Muscle layer of colon (tissue), 2 donors: Measurements from ENCODE around the gene CCDC201.

ENCODE experiments used
- H3K27ac ChIP-seq: one replicate; pipeline ENCODE4 v1.7.0; 2013; ENCODE audit warnings: low read depth, mild to moderate bottlenecking, low read length, moderate library complexity
- H3K27me3 ChIP-seq, 2 donors: one replicate each; pipeline ENCODE4 v1.7.0; 2013; ENCODE audit warnings: low read length in 2 of 2, mild to moderate bottlenecking in 2 of 2; ENCODE audit not compliant: insufficient read depth in 2 of 2, control insufficient read depth in 1 of 2
- H3K36me3 ChIP-seq: one replicate; pipeline ENCODE4 v1.7.0; 2013; ENCODE audit warnings: mild to moderate bottlenecking, low read length; ENCODE audit not compliant: insufficient read depth
- H3K4me1 ChIP-seq: one replicate; pipeline ENCODE4 v1.7.0; 2013; ENCODE audit warnings: mild to moderate bottlenecking, low read length; ENCODE audit not compliant: insufficient read depth
- H3K4me3 ChIP-seq, 2 donors: one replicate each; pipeline ENCODE4 v1.7.0; 2013; ENCODE audit warnings: low read length in 2 of 2, low read depth in 1 of 2, mild to moderate bottlenecking in 1 of 2, moderate library complexity in 1 of 2
- H3K9ac ChIP-seq: one replicate; pipeline ENCODE4 v1.7.0; 2013; ENCODE audit warnings: low read length
- H3K9me3 ChIP-seq: one replicate; pipeline ENCODE4 v1.7.0; 2013; ENCODE audit warnings: mild to moderate bottlenecking, low read length
- donor health status: abdominal sarcoma.
- donor health status: Adenocarcinoma of cecum.

CCDC201 gene

GRCh38 chr7:45884136-45884535 lies 11.3 kb upstream of the CCDC201 start:
- H3K36me3 ChIP-seq: no peaks in the 10 kb centered on the region
- no peaks in the 10 kb centered on the region for H3K9me3 ChIP-seq
- peaks cover 7 to 22% of the 10 kb centered on the region in 2 donors for H3K27me3 ChIP-seq
- H3K4me1 ChIP-seq: no peaks in the 10 kb centered on the region
- no peak overlapping the region for H3K27ac ChIP-seq
- no peak overlapping the region for H3K4me3 ChIP-seq
- H3K9ac ChIP-seq: no peak overlapping the region

- Histone ChIP-seq H3K27me3 (peaks cover 6 to 7% of the 10 kb centered on the region in 2 donors), H3K27ac (no peak overlapping the region), H3K9me3 (no peaks in the 10 kb centered on the region)
Measured at GRCh38 chr7:45882465-45882810, 9.6 kb upstream of the CCDC201 start.

GRCh38 chr7:45881759-45882464 lies 9.0 kb upstream of the CCDC201 start:
- no peaks in the 10 kb centered on the region for H3K9me3 ChIP-seq
- H3K9ac ChIP-seq: no peak overlapping the region
- H3K27me3 ChIP-seq: peaks cover under 1 to 2% of the 10 kb centered on the region in 2 donors
- H3K4me1 ChIP-seq: no peaks in the 10 kb centered on the region
- H3K36me3 ChIP-seq: no peaks in the 10 kb centered on the region
- H3K27ac ChIP-seq: no peak overlapping the region
- H3K4me3 ChIP-seq: no peak overlapping the region

More at GRCh38 chr7:45882465-45882810, 9.6 kb upstream of the CCDC201 start:
- Histone ChIP-seq H3K4me3 (no peak overlapping the region), H3K36me3 (no peaks in the 10 kb centered on the region), H3K9ac (no peak overlapping the region), H3K4me1 (no peaks in the 10 kb centered on the region)

DNA sequence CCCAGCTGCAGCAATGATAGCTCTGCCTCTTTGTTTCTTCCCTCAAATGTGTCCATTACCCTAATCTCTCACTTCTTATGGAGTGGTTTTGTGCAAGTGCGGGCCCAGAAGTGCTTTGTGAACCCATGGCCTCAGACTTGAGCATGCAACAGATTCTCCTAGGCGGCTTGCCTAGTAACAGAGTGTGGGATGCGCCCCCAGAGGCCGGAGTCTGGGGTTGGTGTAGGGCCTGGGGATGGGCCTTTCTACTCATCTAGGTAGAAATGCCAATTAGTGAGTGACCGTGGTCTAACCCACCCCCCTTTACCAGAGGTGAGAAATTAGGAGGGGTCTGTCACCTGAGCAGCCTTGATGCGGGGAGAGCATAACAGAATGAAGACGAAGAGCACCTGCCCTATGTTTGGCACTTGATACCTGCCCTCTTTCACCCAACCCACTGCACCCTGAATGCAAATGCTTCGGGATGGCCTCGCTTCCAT lies 8.4 kb upstream of the CCDC201 start:
- no peak overlapping the region for H3K4me3 ChIP-seq
- H3K9ac ChIP-seq: no peak overlapping the region
- H3K27ac ChIP-seq: no peak overlapping the region
- no peaks in the 10 kb centered on the region for H3K36me3 ChIP-seq
- H3K9me3 ChIP-seq: no peaks in the 10 kb centered on the region
- H3K27me3 ChIP-seq: no peaks in the 10 kb centered on the region
- no peaks in the 10 kb centered on the region for H3K4me1 ChIP-seq

DNA sequence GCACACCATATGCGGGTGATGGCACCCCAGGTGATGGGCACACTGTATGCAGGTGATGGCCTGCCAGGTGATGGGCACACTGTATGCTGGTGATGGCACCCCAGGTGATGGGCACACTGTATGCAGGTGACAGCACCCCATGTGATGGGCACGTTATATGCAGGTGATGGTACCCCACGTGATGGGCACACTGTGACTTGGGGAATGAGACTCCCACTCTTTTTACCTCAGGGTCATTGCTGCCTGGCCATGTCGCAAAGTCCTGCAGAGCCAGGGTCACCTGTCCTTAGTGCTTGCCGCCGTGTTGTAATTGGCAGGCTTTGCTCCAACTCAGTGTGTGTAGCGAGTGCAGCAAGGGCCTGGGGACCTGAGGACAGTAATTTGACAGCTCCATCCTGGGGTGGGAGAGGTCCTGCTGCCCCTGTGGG lies 7.6 kb upstream of the CCDC201 start:
- Histone ChIP-seq H3K27ac (no peak overlapping the region), H3K9me3 (no peaks in the 10 kb centered on the region), H3K4me1 (no peaks in the 10 kb centered on the region), H3K9ac (no peak overlapping the region), H3K36me3 (no peaks in the 10 kb centered on the region), H3K27me3 (no peaks in the 10 kb centered on the region), H3K4me3 (no peak overlapping the region)

DNA sequence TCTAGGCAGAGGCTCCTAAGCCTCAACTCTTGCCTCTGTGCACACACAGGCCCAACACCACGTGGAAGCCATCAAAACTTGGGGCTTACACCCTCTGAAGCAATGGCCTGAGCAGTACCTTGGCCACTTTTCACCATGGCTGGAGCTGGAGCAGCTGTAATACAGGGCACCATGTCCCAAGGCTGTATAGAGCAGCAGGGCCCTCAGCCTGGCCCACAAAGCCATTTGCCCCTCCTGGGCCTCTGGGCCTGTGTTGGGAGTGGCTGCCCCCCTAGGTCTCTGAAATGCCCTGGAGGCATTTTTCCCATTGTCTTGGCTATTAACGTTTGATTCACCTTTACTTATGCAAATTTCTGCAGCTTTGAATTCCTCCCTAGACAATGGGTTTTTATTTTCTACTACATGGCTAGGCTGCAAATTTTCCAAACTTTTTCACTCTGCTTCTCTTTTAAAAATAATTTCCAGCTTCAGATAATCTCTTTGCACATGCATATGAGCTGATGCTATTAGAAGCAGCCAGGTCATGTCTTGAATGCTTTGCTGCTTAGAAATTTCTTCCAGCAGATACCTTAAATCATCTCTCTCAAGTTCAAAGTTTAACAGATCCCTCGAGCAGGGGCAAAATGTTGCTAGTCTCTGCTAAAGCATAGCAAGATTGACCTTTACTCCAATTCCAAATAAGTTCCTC lies 5.7 kb upstream of the CCDC201 start:
- H3K9ac ChIP-seq: no peak overlapping the region
- H3K27me3 ChIP-seq: no peaks in the 10 kb centered on the region
- no peaks in the 10 kb centered on the region for H3K4me1 ChIP-seq
- no peak overlapping the region for H3K4me3 ChIP-seq
- H3K9me3 ChIP-seq: no peaks in the 10 kb centered on the region
- no peak overlapping the region for H3K27ac ChIP-seq
- no peaks in the 10 kb centered on the region for H3K36me3 ChIP-seq

- Histone ChIP-seq H3K9ac (no peak overlapping the region), H3K4me3 (no peak overlapping the region), H3K9me3 (no peaks in the 10 kb centered on the region), H3K36me3 (no peaks in the 10 kb centered on the region), H3K27ac (no peak overlapping the region), H3K4me1 (no peaks in the 10 kb centered on the region), H3K27me3 (no peaks in the 10 kb centered on the region)
Measured at GRCh38 chr7:45876519-45876918, 3.6 kb upstream of the CCDC201 start.

DNA sequence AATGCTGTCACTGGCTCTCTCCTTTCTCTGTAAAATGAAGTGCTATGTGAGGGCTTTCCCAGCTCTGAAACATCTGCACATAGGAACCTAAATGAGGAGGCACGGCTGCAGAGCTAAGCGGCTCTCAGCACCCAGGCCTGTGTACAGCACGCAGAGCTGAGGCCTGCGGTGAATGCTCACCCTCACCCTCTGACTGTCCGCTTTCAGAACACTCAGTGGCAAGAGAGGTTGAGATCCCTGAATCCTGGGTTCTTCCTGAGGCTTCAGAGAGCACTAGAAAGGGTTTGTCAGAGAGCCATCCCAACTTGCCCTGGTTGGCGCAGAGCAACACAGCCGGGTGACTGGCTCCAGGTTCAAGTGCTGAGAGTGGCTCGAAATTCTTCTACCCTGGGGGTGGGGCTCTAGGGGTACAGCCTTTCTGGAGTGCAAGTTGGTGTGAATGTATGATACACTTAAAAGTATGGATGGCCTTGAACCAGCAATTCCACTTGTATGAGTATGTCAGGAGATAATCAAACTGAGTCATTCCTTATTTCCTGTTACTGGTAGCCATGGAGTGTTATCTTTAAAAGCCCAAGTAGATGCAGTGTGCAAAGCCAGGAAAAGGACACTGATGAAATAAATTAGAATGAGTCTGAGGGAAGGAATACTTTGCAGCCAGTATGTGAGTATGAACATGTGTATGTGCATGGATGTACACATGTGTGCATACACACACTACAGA lies 1.7 kb upstream of the CCDC201 start:
- Histone ChIP-seq H3K4me1 (no peaks in the 10 kb centered on the region), H3K27ac (no peak overlapping the region), H3K9ac (no peak overlapping the region), H3K27me3 (no peaks in the 10 kb centered on the region), H3K9me3 (no peaks in the 10 kb centered on the region), H3K4me3 (no peak overlapping the region), H3K36me3 (no peaks in the 10 kb centered on the region)

- Histone ChIP-seq H3K36me3 (no peaks in the 10 kb centered on the region), H3K4me3 (no peak overlapping the region), H3K27me3 (no peaks in the 10 kb centered on the region), H3K4me1 (no peaks in the 10 kb centered on the region), H3K9me3 (no peaks in the 10 kb centered on the region), H3K9ac (no peak overlapping the region), H3K27ac (no peak overlapping the region)
Measured at GRCh38 chr7:45873355-45873754, 473 bp upstream of the CCDC201 start.

- H3K9ac ChIP-seq: no peak overlapping the region
- H3K36me3 ChIP-seq: no peaks in the 10 kb centered on the region
- H3K27ac ChIP-seq: no peak overlapping the region
- H3K4me1 ChIP-seq: no peaks in the 10 kb centered on the region
- H3K9me3 ChIP-seq: no peaks in the 10 kb centered on the region
- no peak overlapping the region for H3K4me3 ChIP-seq
- no peaks in the 10 kb centered on the region for H3K27me3 ChIP-seq
Measured at GRCh38 chr7:45872116-45873034, 507 bp downstream of the CCDC201 start.

DNA sequence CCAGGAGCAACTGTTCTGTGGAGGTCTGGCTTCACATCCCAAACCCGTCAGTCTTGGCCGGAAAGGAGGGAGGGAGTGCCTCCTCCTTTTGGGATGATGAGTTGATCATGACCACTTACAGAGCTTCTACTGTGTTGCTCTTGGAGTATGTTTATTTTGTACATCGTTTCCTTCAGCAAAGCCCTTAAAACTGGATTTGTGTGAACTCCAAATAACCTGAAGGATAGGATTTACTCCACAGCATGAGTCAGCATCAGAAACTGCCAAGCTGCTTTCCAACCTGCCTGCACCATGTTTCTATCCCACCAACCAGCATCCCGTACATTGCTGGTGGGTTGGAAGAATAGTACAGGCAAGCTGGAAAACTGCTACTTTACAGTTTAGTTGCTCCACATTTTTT lies 3.5 kb downstream of the CCDC201 start:
- H3K27me3 ChIP-seq: no peaks in the 10 kb centered on the region
- H3K27ac ChIP-seq: no peak overlapping the region
- H3K4me1 ChIP-seq: no peaks in the 10 kb centered on the region
- H3K4me3 ChIP-seq: no peak overlapping the region
- H3K9ac ChIP-seq: no peak overlapping the region
- H3K36me3 ChIP-seq: no peaks in the 10 kb centered on the region
- no peaks in the 10 kb centered on the region for H3K9me3 ChIP-seq
